HS-5 (cell line): ENCODE measurements around the gene RNF166.
"Not testable (repeated sequence)": the region's sequence is repeated elsewhere in the genome, so short reads cannot be mapped to it uniquely, and the experiment has no call there.

Experiments used
- DNase-seq: peaks from one replicate; pipeline ENCODE4 v3.0.0-alpha.2; 2012; ENCODE audit warnings: low read depth

RNF166 gene

GRCh38 chr16:88673716-88674379, 32.4 kb downstream of the RNF166 start:
- no peak for DNase-seq

GRCh38 chr16:88672776-88673175, 33.4 kb downstream of the RNF166 start:
- DNase-seq: no peak

- DNase-seq: no peak
These were observed 34.4 kb downstream of the RNF166 start for GRCh38 chr16:88671806-88672205.

- DNase-seq: no peak
These were observed 36.2 kb downstream of the RNF166 start for GRCh38 chr16:88669980-88670379.

- not testable (repeated sequence) for DNase-seq
These were observed 36.7 kb downstream of the RNF166 start for GRCh38 chr16:88669493-88669892.

GRCh38 chr16:88667461-88667860, 38.7 kb downstream of the RNF166 start:
- no peak for DNase-seq

GRCh38 chr16:88665570-88665969, 40.6 kb downstream of the RNF166 start:
- no peak for DNase-seq

GRCh38 chr16:88665148-88665547, 41.1 kb downstream of the RNF166 start:
- no peak for DNase-seq

GRCh38 chr16:88662843-88663606, 43.2 kb downstream of the RNF166 start, which contains the start of gene MVD:
MVD (minus strand) TSS chr16:88663091; CDS start chr16:88663080, 11 bp downstream.
- DNase-seq: peak; percentile 70

- no peak for DNase-seq
These were observed 43.9 kb downstream of the RNF166 start for GRCh38 chr16:88662222-88662842.

- DNase-seq: no peak
These were observed 44.7 kb downstream of the RNF166 start for GRCh38 chr16:88661468-88661867.

GRCh38 chr16:88659160-88659559, 47.0 kb downstream of the RNF166 start:
- DNase-seq: no peak

- no peak for DNase-seq
These were observed 47.5 kb downstream of the RNF166 start for GRCh38 chr16:88658714-88659113.

- no peak for DNase-seq
These were observed 48.8 kb downstream of the RNF166 start for GRCh38 chr16:88657371-88657770.

- DNase-seq: no peak
These were observed 49.8 kb downstream of the RNF166 start for GRCh38 chr16:88656291-88656980.

- no peak for DNase-seq
These were observed 50.4 kb downstream of the RNF166 start for GRCh38 chr16:88655733-88656281.

- DNase-seq: no peak
These were observed 51.0 kb downstream of the RNF166 start for GRCh38 chr16:88655053-88655732.

- DNase-seq: no peak
These were observed 51.7 kb downstream of the RNF166 start for GRCh38 chr16:88654363-88655052.

- no peak for DNase-seq
These were observed 52.4 kb downstream of the RNF166 start for GRCh38 chr16:88653596-88654362.

GRCh38 chr16:88653101-88653500, 53.1 kb downstream of the RNF166 start:
- no peak for DNase-seq
